HG03095 (cell line): ENCODE measurements around the gene OR2J1.
"Not testable (repeated sequence)": the region's sequence is repeated elsewhere in the genome, so short reads cannot be mapped to it uniquely, and the experiment has no call there.

Experiments used
- ATAC-seq: cut with Tn5 transposase; IDR thresholded peaks from one replicate; pipeline ENCODE4 v1.9.1; 2021; ENCODE audit warnings: moderate library complexity; ENCODE audit not compliant: unreplicated experiment

Gene OR2J1

DNA sequence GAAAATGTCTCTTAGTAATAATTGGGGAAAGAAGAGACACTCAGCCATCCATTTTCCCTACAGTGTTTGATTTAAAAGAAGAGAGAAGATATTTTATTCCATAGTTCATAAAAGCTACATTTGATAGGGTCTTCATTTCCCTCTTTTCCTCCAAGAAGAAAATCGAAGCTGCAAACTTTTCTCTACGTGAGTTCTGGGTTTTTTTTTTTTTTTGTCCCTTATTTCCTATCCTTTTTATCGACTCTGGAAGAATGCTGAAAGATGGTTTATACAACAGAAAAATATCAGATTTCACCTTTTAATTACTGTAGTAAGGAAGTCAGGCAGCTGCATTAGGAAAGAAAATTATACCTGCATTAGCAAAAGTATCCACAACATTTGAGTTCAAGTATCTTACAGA lies at the start of gene OR2J1:
Gene OR2J1 (plus strand): TSS at position 301 of the 400 bp plus-strand sequence. CDS start 1,453 bp downstream, outside the sequence.
- no peak for ATAC-seq

DNA sequence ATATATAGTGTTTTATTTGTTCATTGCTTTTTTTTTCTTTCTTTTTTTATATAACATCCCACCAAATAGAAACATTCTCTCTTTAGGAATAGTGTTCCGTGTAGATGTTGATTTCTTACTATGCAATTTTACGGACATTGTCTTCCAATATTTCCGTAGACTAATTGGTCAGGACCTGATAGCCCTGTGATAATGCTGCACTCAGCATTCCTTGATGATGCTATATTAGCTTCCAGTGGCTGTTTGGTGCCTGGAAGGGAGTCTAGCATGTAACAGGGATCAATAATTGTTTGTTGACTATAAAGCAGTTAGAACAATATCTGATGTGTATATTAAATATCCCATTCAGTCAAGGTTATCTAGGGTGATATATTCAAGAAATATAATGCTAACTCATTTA lies 47.6 kb upstream of the OR2J1 start:
- ATAC-seq = no peak

DNA sequence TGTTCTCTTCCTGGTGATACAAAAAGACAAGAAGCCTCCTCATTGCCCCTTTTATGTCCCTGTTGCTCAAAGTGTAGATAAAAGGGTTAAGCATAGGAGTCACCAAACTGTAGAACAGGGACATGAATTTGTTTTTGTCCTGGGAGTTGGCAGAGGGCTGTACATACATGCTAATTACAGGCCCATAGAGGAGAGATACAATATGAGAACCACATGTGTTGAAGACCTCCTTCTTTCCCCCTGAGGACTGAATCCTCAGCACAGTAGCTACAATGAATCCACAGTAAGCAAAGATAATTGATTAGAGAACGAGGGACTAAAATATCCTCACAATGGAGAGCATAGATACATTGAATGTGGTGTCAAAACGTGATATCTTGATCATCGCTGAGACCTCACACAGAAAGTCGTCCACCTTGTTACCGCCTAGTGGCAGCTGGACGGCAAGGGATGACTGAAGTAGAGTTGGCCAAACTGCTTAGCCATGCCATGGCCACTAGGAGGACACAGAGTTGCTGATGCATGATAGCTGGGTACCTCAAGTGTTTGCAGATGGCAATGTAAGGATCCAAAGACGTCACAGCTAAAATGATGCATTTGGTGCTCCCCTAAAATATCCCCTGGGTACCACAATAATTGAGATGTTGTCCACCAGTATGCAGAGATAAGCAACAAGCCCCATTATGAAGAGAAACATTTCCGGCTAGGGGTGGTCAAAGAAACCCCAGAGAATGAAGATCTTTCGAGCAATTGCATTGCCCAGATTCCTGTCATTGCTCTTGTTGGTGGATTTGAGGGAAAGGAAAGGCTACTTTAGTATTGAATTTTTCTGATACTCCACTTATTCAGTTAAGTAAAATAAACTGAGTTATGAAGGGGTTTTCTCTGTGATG lies 27.2 kb upstream of the OR2J1 start:
- ATAC-seq = no peak

DNA sequence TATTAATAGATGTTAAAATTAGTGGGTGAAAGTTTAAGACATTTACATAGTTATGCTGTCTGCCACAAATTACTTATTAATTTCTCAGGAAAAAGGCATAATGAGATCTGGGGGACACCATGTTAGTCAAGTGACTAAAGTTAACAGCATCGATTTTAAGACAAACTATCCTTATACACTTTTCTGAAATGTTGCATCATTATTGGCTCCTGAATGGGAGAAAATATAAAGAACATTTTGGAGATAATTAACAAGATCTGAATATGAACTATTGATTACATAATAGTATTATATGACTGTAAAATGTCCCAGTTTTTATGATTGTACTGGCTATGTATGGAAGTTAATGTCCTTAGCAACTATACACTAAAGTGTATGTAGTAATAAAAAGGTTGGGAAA lies 20.1 kb upstream of the OR2J1 start:
- ATAC-seq = no peak

DNA sequence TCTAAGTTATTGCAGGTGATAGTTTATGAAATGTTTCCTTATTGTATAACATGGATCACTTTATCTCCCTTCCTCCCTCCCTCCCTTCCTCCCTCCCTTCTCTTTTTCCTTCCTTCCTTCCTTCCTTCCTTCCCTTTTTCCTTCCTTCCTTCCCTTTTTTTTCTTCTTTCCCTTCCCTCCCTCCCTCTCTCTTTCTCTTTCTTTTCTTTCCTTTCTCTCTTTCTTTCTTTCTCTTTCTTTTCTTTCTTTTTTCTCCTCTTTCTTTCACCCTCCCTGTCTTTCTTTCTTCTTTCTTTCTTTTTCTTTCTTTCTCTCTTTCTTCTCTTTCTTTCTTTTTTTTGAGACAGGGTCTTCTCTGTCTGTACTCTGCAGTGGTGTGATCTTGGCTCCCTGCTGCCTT lies 18.0 kb upstream of the OR2J1 start:
- ATAC-seq = no peak

DNA sequence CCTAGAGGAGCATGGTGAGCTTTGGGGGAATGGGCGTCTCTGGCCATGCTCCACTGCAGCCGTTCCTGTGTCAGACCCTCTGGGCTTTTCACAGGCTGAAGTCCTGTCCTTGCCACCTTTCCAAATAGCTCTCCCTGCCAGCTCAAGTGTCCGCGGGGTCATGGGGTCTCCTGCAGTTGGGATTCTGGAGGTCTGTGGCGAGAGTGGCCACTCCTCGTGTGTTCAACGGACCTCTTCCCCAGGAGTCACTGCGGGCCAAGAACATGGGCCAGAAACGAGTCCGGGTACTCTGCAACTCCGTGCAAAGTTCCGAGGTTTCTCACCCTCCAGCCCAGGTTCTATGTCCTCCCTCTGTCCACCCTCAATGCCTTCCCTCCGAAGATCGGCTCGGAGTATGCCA lies 16.8 kb upstream of the OR2J1 start:
- no peak for ATAC-seq

DNA sequence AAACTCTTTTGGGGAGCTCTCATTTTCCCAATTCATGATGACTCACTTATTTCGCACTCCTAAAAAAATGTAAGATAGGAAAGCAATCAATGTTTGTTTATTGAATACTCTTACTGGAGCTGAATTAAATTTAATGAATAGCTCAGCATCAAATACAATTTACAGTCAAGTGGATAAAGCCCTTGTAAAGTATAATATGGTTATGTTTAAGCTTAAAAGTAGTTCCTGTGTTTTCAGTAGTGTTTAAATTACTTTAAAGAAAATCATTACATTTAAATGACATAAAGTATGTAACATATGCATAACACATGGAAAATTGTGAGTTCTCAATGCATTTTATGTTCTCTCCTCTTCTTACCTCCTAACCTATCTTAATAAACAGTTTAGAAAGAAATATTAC lies 12.1 kb upstream of the OR2J1 start, which contains the start of gene OR2B3:
Gene OR2B3 (minus strand): TSS at position 101 of the 400 bp plus-strand sequence. CDS start 65 bp downstream, at position 36.
- no peak for ATAC-seq

DNA sequence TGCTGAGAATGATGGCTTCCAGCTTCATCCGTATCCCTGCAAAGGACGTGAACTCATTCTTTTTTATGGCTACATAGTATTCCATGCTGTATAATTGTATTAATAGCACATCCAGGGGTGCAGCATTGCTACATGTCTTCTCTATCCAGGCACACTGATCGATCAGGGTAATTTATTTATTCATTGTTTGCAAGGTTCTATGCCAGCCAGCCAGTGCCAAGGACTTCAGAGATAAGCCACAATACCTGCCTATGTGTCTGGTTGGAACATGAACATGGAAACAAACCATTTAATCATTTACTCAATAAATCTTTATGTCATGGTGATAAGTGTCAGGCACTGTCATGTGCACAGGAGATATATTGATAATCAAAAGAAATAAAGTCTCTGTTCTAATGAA lies 6.3 kb upstream of the OR2J1 start:
- ATAC-seq = no peak

DNA sequence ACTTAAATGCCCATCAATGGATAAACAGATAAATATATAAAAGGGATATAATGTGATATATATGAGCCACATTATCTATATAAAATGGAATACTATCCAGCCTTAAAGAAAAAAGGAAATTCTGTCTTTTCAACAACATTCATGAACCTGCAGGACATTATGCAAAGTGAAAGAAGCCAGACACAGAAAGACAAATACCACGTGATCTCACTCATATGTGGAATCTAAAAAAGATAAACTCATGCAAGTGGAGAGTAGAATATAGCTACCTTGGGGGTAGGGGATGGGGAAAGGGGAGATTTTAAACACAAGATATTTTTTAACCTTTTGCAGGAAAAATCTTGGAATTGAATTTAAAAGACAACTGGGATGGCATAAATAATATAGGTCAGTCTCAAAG lies 1.5 kb upstream of the OR2J1 start:
- no peak for ATAC-seq

DNA sequence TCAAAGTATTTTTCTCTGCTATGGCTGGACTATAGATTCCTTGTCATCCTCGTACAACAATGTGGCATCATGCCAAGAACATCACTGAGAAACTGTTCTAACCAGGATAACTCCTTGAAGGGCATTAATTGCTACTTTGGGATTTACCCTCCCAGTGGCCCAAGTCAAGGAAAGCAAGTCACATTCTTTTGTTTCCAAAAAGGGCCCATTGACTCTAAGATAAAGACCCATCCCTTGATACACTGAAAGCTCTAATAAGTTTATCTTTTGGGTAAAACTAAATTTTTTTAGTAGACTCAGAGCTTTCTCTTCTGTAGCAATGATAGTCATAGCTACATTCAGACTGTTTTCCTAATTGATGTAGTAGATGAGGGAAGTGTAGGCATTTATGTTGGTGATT lies 8.5 kb downstream of the OR2J1 start, which contains the start of gene OR2J3:
Gene OR2J3 (plus strand): TSS at position 301 of the 400 bp plus-strand sequence. CDS start 3,833 bp downstream, outside the sequence.
- ATAC-seq = no peak

DNA sequence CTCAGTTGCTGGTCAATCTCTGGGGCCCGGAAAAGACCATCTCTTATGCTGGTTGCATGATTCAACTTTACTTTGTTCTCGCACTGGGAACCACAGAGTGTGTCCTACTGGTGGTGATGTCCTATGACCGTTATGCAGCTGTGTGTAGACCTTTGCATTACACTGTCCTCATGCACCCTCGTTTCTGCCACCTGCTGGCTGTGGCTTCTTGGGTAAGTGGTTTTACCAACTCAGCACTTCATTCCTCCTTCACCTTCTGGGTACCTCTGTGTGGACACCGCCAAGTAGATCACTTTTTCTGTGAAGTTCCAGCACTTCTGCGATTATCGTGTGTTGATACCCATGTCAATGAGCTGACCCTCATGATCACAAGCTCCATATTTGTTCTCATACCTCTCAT lies 12.8 kb downstream of the OR2J1 start:
- no peak for ATAC-seq

DNA sequence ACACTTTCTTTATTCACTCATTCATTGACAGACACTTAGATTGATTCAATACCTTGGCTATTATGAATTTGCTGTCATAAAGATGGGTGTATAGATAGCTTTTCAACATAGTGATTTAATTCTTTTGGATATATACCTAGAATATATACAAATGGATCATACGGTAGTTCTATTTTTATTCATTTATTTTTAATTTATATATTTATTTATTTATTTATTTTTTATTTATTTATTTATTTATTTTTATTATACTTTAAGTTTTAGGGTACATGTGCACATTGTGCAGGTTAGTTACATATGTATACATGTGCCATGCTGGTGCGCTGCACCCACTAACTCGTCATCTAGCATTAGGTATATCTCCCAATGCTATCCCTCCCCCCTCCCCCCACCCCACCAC lies 15.7 kb downstream of the OR2J1 start:
- not testable (repeated sequence) for ATAC-seq

DNA sequence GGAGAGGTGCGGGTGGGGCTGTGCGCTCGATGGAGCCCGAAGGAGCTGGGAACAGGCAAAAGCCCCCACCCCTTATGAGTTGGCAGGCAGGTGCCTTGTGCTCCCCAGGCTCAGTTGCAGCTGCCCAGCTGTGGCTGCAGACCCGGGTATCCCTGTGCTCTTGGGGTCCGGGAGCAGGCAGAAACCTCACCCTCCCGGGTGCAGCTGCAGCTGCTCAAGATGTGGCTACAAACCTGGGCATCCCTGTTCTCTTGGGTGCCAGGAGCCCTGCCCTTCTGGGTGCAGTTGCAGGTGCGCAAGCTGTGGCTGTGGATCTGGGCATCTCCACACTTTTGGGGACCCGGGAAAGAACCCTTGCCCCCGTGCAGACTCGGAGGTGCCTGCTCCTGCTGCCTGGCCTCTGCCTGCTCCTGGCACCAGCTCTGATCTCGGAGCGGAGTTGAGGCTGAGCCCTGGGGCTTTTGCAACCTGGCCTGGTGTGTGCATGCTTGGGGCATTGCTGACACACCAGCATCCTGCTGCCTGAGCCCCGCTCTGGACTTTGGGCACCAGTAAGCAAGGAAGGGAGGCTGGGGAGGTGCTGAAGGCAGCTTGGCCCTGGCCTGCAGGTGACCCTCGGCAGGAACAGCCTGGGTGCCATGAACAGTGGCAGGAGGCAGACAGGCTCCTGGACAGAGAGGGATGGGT lies 30.2 kb downstream of the OR2J1 start:
- ATAC-seq = no peak

DNA sequence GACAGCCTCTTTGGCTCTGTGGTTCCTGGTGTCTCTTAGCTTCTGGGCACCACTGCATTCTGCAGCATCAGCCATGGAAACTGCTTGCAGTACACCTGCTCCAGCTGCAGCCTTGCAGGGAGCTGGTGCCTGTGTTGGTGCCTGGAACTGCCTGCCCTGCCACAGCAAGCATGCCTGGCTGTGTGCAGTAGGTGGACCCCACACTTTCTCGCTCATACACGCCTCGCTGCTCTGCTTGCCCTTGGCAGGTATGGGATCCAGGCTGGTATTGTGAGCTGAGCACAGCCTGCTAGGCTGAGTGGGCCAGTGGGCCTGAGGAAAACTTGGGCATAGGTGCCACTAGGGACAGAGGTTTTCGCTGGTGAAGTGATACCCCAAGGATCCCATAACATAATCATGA lies 31.4 kb downstream of the OR2J1 start:
- no peak for ATAC-seq

DNA sequence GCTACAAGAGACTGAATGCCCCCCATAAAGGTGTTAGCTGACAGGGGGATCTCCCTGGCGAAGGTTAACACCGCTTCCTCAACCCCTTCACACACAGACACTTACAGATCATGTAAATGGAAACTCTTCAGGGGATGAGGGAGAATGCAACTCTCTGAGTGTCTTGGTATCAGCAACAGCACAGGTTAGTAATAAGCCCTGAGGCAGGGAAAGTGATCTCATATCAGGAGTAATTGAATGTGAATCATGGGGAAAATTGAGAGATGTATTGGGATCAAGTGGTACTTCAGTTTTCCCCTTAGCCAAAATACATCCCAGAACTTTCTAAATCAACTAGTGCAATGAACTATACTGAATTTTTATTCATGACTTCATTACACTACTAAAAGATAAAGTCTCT lies 32.4 kb downstream of the OR2J1 start:
- no peak for ATAC-seq

DNA sequence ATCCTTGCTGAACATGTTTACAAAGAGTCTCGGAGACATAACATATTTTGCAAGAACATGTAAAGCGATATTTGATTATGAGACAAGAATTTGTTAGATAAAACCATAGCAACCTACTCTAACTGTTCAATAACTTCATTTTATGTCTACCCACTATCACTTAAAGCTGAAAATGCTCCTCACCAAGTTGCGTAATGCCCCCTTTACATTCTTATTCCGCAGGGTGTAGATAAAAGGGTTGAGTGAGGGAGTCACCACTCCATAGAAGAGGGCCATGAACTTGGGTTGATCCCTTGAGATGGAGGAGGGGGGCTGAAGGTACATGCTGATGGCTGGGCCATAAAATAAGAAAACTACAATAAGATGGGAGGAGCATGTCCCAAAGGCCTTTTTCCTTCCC lies 38.4 kb downstream of the OR2J1 start:
- no peak for ATAC-seq

DNA sequence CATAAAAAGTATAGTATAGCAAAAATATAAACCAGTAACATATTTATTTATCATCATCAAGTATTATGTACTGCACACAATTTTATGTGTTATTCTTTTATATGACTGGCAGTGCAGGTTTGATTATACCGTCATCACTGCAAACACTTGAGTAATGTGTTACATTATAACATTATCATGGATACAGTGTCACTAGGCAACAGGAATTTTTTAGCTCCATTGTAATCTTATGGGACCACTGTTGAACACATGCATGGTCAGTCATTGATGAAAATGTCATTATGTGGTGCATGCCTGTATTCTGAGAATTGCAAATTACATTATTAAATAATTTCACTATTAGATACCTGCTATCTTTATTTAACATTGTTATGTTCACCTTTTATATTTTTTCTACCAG lies 42.3 kb downstream of the OR2J1 start:
- no peak for ATAC-seq

DNA sequence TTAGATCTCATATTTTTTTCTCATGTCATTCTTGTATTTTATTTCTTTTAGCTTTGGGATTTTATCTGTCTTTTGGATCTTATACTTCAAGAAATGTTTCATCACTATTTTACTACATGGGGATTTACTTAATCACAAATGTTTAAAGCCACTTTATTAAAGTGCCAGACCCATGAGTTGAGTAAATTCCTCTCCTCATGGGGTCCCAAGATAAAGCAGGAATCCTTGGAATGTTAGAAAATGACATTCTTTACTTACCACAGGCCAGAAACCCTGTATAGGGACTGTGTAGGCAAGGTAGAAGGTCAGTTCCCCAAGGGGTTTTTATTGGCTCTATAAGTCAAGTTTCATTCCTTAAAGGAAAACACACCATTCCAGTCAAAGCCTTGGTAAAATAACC lies 43.0 kb downstream of the OR2J1 start:
- no peak for ATAC-seq

DNA sequence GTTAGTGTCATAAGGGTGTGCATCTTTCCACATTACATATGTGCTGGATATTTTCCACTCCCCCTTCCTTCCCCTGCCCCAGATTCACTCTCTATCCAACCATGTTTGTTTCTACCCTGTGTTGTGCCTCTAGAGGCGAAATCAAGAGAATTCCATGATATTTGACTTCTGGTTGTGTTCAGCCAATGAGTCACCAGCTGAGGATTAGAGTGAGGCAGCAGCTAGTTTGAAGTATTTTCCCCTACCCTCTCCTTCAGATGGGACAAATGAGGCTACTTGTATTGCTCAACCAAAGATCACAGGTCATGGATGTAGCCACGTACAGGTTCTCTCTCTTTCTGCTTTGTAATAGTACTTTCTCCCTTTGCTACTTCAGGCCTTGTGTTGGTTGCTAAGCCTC lies 46.9 kb downstream of the OR2J1 start:
- no peak for ATAC-seq

DNA sequence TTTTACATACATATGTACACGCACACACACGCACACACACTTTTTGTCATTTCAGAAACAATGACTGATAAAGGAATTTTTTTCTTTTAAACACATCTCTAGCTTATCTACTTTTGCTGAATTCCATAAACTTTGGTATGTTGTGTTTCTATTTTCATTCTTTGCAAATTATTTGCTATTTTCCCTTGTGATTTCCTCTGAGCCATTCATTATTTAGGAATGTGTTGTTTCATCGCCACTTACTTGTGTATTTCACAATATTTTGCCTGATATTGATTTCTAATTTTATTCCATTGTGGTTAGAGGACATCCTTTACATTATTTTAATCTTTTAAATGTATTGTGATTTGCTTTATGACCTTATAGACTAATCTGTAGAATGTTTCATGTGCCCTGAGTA lies 47.8 kb downstream of the OR2J1 start:
- no peak for ATAC-seq

DNA sequence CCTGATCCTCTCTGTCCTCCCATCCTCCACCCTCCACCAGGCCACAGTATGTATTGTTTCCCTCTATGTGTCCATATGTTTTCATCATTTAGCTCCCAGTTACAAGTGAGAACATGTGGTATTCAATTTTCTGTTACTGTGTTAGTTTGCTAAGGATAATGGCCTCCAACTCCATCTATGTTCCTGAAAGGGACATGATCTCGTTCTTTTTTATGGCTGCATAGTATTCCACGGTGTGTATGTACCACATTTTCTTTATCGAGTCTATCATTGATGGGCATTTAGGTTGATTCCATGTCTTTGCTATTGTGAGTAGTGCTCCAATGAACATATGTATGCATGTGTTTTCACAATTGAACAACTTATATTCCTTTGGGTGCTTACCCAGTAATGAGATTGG lies 50.2 kb downstream of the OR2J1 start:
- ATAC-seq = not testable (repeated sequence)
